ENCODE results near the gene VSTM4.

VSTM4 gene

DNA sequence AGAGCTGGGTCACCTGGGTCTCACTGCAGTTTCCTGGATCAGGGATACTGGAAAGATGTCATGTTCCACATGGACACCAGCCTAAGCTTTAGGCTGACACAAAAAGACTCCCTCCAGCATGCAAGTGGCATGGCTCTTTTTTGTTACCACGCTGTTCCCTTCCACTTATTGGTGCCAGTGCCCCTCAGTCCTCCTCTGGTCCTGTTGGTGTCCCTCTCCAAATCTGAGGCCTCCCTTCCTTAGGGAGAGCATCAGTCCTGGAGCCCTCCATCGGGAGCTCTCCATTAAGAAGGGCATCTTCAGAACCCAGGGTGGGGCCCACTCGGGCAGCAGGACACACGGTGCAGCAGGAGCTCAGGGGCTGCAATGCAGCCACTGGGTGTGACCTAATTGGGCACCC lies 99.6 kb downstream of the VSTM4 start:
- TF ChIP-seq, protein P1, sequence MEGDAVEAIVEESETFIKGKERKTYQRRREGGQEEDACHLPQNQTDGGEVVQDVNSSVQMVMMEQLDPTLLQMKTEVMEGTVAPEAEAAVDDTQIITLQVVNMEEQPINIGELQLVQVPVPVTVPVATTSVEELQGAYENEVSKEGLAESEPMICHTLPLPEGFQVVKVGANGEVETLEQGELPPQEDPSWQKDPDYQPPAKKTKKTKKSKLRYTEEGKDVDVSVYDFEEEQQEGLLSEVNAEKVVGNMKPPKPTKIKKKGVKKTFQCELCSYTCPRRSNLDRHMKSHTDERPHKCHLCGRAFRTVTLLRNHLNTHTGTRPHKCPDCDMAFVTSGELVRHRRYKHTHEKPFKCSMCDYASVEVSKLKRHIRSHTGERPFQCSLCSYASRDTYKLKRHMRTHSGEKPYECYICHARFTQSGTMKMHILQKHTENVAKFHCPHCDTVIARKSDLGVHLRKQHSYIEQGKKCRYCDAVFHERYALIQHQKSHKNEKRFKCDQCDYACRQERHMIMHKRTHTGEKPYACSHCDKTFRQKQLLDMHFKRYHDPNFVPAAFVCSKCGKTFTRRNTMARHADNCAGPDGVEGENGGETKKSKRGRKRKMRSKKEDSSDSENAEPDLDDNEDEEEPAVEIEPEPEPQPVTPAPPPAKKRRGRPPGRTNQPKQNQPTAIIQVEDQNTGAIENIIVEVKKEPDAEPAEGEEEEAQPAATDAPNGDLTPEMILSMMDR (IDR thresholded peaks at IDR 0.05; ENCODE audit: poor library complexity, severe bottlenecking): no peak
- ATAC-seq (ENCODE audit: low read depth) (no peak), DNase-seq (ENCODE audit: low spot score) (no peak)
- Histone ChIP-seq H3K27me3 (ENCODE audit: insufficient read depth, poor library complexity, severe bottlenecking) (peaks cover 4% of the 10 kb centered on the region), H3K27ac (ENCODE audit: poor library complexity, severe bottlenecking) (no peak overlapping the region), H3K36me3 (ENCODE audit: low read depth) (no peaks in the 10 kb centered on the region), H3K9me3 (ENCODE audit: severe bottlenecking) (no peaks in the 10 kb centered on the region), H3K4me1 (ENCODE audit: insufficient read depth, poor library complexity, severe bottlenecking) (no peaks in the 10 kb centered on the region), H3K4me3 (ENCODE audit: severe bottlenecking) (no peak overlapping the region)

DNA sequence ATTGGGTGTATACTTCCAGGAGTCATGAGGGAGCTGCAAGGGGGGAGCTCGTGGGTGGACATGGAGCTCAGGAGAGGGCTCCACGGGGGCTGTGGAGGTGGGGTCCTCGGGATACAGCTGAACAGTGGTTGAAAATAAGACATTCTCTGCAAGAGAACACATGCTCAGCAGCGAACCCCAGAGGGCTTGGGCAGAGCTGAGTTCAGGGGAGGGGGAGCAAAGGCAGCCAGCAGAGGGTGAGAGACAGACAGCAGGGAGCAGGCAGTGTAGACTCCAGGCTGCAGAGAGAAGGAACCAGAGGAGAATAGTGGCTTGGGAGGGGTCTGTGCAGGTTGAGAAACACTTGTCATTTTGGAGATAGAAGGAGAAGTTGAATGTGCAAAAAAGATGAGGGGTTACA lies 102.7 kb downstream of the VSTM4 start:
- Histone ChIP-seq H3K9me3 (ENCODE audit: severe bottlenecking) (no peaks in the 10 kb centered on the region), H3K27me3 (ENCODE audit: insufficient read depth, poor library complexity, severe bottlenecking) (peaks cover 4% of the 10 kb centered on the region), H3K36me3 (ENCODE audit: low read depth) (no peaks in the 10 kb centered on the region), H3K4me1 (ENCODE audit: insufficient read depth, poor library complexity, severe bottlenecking) (no peaks in the 10 kb centered on the region), H3K27ac (ENCODE audit: poor library complexity, severe bottlenecking) (no peak overlapping the region), H3K4me3 (ENCODE audit: severe bottlenecking) (no peak overlapping the region)
- ATAC-seq (ENCODE audit: low read depth) (no peak), DNase-seq (ENCODE audit: low spot score) (no peak)
- TF ChIP-seq, protein P1 (IDR thresholded peaks at IDR 0.05; ENCODE audit: poor library complexity, severe bottlenecking): no peak

DNA sequence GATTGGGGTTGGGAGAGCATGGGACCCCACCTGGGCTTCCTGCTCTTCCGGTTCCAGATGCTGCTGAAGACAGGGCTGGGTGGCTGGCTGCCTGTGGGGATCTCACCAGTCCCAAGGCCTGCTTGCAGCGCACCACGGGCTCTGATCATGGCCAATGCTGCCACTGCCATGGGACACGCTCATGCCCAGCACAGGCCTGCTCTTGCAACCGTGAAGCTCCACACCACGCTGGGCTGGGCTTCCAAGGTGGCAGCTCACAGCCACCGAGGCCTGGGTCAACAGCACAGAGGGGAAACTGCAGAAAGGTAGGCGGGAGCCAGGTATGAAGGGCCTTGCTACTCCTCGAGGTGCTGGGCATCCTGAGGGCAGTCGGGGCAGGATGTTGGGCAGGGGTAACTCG lies 103.6 kb downstream of the VSTM4 start:
- Histone ChIP-seq H3K36me3 (ENCODE audit: low read depth) (no peaks in the 10 kb centered on the region), H3K4me3 (ENCODE audit: severe bottlenecking) (no peak overlapping the region), H3K9me3 (ENCODE audit: severe bottlenecking) (no peaks in the 10 kb centered on the region), H3K27ac (ENCODE audit: poor library complexity, severe bottlenecking) (no peak overlapping the region), H3K27me3 (ENCODE audit: insufficient read depth, poor library complexity, severe bottlenecking) (peaks cover 4% of the 10 kb centered on the region), H3K4me1 (ENCODE audit: insufficient read depth, poor library complexity, severe bottlenecking) (no peaks in the 10 kb centered on the region)
- no peak for ATAC-seq (ENCODE audit: low read depth)
- TF ChIP-seq, protein P1 (IDR thresholded peaks at IDR 0.05; ENCODE audit: poor library complexity, severe bottlenecking): no peak
- no peak for DNase-seq (ENCODE audit: low spot score)

DNA sequence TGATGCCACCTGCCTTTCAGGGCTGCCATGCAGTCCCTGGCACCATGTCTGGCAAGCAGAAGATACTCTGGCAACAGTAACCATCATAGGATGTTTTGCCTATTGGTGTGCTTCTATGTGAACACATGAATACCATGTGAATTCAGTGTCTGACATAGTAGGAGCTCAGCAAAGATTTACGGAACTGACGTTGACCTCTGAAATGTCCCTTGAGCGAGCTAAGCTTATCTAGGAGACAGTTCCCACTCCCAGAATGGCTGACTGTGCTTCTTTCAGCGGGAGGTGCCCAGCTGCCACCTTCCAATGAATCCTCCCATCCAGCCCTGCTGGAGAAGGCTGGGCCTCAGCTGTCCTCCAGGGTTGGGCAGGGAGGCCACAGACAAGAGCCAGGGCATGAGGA lies 104.5 kb downstream of the VSTM4 start:
- no peak for ATAC-seq (ENCODE audit: low read depth)

DNA sequence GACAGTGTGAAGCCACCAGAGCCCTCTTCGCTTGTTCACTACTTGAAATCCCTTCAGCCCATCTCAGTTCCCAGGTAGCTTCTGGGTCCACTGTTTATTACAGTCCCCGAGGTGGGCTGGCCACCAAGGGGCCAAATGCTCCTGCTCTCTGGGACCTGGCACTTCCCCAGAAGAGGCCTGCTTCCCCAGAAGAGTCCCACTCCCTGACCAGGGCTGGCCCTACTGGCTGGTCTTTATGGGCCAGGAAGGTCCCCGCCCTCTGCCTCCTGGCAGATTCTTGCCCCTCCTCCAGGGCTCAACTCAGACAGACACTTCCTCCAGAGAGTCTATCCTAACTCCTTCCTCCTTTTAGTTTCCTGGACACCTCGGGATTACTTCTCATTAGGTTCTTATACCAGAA lies 105.0 kb downstream of the VSTM4 start:
- H3K36me3 ChIP-seq (ENCODE audit: low read depth): no peaks in the 10 kb centered on the region
- ATAC-seq (ENCODE audit: low read depth) (no peak), DNase-seq (ENCODE audit: low spot score) (no peak)
- peaks cover 4% of the 10 kb centered on the region for H3K27me3 ChIP-seq (ENCODE audit: insufficient read depth, poor library complexity, severe bottlenecking)
- no peaks in the 10 kb centered on the region for H3K4me1 ChIP-seq (ENCODE audit: insufficient read depth, poor library complexity, severe bottlenecking)
- TF ChIP-seq, protein P1 (IDR thresholded peaks at IDR 0.05; ENCODE audit: poor library complexity, severe bottlenecking): no peak
- no peak overlapping the region for H3K27ac ChIP-seq (ENCODE audit: poor library complexity, severe bottlenecking)
- no peaks in the 10 kb centered on the region for H3K9me3 ChIP-seq (ENCODE audit: severe bottlenecking)
- H3K4me3 ChIP-seq (ENCODE audit: severe bottlenecking): no peak overlapping the region

More for the DNA sequence above, 104.5 kb downstream of the VSTM4 start:
- TF ChIP-seq, protein P1 (IDR thresholded peaks at IDR 0.05; ENCODE audit: poor library complexity, severe bottlenecking): no peak
- H3K27me3 ChIP-seq (ENCODE audit: insufficient read depth, poor library complexity, severe bottlenecking): peaks cover 4% of the 10 kb centered on the region
- no peaks in the 10 kb centered on the region for H3K4me1 ChIP-seq (ENCODE audit: insufficient read depth, poor library complexity, severe bottlenecking)
- no peaks in the 10 kb centered on the region for H3K36me3 ChIP-seq (ENCODE audit: low read depth)
- no peak overlapping the region for H3K27ac ChIP-seq (ENCODE audit: poor library complexity, severe bottlenecking)
- no peak for DNase-seq (ENCODE audit: low spot score)
- no peaks in the 10 kb centered on the region for H3K9me3 ChIP-seq (ENCODE audit: severe bottlenecking)
- H3K4me3 ChIP-seq (ENCODE audit: severe bottlenecking): no peak overlapping the region
